ENCODE data around the gene COL24A1.
"Not testable (repeated sequence)": the region's sequence is repeated elsewhere in the genome, so short reads cannot be mapped to it uniquely, and the experiment has no call there.

COL24A1 gene

DNA sequence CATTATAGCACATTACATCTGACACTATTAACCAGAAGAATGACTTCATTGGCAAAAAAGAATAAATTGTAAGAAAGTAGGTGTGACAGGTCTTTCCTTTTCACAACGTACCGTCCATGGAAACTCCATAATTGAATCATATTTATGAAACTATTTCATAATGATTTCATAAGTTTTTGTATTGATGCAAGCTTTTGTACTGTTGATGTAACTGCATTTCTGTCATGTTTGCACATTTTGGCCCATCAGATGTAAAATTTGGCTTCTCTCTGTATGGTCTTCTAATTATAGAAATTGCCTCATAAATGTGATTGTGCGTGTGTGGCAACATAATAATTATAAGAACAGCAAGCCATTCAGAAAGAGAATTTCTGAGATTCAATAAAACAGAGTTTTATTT lies 267.7 kb downstream of the COL24A1 start:
- no peak for DNase-seq (ENCODE audit: low spot score)

DNA sequence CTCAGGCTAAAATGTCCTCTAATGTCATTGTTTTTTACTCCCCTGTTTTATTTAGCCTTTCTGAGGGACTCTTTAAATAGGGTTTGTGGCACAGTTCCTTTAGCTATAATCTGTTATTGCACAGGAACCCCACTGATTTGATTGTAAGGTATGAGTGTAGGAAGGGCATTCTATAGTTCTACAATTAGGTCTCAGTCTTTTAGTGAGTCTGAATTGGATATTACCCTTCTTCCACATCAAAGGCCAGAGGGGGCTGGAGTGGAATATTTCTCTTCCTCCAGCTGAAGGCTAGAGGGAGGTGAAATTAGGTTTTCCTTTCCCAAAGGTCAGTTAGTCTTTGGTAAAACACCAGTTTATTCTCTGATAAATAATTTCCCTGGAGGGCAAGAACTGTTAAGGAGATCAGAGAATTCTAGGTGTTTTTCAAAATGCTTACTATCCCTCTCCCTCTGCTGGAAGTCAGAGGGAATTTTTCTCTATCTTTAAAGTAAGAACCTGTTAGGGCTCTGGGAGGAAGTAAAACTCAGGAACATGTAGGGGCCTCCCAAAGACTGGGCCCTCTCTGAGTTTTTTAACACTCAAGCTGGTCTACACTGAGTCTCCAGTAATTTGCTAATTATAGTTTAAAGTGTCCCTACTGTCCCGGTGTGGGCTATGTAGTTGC lies 272.1 kb downstream of the COL24A1 start:
- no peak for DNase-seq (ENCODE audit: low spot score)

DNA sequence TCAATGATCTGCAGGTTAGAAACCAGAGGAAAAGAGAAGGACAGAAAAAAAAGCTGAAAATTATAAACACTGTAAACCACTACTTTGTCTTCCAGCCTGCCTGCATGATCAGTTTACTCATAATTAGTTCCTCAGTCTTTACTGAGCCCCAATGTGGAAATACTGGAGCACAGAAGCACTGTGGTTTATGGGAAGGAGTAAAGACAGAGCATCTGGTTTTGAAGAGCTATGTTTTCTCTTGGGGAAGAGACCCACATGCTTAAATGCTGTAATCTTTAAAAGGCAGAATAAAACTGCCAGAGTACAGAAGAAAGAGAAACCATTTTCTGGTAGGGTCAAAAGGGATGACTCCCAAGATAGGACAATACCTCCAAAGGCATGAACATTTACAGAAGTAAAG lies 289.4 kb downstream of the COL24A1 start:
- no peak for DNase-seq (ENCODE audit: low spot score)

DNA sequence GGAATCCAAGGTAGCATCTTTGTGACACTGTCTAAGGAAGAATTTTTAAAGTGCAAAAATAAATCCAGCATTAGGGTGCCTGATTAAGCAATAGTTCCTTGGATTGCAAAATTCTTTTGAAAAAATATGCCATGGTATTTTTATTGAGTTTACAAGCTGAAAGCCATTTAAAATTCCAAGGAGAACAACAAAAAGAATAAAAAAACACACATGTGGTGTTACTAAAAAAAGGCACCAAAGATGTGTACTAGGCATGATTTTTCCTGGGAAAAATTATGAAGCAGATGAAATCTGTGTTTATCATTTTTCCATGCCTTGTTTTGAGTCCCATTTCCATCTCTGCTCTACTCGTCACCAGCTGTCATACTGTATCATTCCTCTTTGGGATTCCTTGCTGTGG lies 291.4 kb downstream of the COL24A1 start:
- DNase-seq (ENCODE audit: low spot score), result no peak

DNA sequence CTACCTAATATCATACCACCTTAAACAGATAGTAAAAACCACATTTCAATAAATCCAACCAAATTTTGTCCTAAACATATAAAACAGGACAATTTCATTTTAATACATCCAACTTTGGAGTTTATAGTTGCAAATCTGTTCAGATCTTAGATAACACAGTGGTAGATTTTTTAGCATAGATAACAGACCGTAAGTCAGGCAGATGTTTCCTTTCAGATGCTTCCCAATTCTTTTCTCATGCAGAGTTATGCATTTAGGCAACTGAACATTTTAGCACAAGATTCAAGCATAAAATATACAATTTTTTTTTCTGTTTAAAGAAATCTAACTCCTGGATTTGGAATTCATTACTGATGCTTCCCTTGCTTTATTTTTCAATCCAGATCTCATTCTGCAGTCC lies 291.8 kb downstream of the COL24A1 start:
- DNase-seq (ENCODE audit: low spot score), result no peak

DNA sequence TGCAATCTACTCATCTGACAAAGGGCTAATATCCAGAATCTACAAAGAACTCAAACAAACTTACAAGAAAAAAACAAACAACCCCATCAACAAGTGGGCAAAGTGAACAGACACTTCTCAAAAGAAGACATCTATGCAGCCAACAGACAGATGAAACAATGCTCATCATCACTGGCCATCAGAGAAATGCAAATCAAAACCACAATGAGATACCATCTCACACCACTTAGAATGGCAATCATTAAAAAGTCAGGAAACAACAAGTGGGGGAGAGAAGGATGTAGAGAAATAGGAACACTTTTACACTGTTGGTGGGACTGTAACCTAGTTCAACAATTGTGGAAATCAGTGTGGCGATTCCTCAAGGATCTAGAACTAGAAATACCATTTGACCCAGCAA lies 292.9 kb downstream of the COL24A1 start:
- DNase-seq (ENCODE audit: low spot score), result not testable (repeated sequence)

DNA sequence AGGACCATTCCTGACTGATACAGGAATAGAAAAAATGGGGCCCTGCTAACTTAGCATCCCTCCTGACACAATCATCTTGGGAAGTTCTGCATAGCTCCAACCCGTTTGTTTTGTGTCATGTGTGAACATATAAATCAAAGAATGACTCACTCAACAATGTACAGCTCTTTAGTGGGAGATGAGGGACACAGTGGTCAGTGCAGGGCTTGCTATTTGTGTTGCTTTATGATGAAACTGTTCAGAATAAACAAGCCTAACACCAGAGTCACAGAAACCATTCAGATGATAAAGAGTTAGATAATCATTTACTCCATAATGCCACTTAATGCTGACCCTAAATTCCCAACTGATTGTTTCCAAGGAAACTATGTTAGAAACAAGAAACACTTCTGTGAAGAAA lies 294.1 kb downstream of the COL24A1 start:
- no peak for DNase-seq (ENCODE audit: low spot score)

DNA sequence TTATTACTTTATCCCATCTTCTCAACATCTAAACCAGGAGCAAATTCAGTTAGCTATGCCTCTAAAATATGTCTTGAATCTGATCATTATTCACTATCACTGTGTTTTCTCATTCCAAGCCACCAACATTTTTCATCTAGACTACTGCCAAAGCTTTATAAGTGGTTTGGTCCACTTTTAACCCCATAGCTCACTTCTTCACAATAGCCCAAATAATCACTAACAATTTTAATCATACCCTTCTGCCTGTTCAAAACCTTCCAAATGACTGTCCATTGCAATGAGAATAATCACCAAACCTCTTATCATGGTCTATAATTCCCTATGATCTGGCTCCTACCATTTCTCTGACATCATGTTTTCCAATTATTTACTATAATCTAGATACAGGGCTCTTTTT lies 298.6 kb downstream of the COL24A1 start:
- no peak for DNase-seq (ENCODE audit: low spot score)

DNA sequence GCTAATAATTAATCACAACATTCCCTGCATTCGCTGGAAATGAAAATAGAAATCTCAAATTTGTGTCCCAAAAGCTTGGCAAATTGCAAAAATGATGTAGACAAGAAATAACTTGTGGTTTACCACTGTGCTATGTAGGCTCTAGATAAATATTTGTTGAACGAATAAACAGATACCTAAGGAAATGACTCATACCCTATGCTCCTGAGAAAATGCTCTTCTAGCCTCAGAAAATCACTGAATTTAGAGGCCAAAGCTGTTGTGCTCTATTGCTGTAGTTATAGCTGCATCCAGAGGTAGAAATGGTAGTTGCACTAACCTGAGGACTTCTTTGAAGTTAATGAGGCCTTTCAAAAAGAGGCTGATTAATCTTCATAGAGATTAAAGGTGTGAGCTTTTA lies 306.3 kb downstream of the COL24A1 start:
- no peak for DNase-seq (ENCODE audit: low spot score)

DNA sequence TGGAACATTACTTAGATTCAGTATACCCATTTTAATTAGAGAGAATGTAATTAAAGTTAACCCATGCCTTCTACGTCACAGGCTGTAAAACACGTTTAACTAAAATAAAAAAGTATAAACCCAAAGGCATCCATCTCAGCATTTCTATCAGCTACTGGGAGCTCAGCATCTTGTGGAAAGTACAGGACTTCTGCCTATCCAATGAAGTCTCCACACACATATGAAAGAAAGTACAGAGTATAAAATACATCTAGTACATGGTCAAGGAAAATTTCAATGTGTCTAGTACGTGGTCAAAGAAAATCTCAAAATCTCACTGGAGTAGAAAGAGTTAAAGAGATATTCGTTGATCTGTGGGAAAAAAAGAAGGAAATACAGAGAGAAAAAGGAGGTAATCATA lies 306.9 kb downstream of the COL24A1 start:
- DNase-seq (ENCODE audit: low spot score), result no peak

DNA sequence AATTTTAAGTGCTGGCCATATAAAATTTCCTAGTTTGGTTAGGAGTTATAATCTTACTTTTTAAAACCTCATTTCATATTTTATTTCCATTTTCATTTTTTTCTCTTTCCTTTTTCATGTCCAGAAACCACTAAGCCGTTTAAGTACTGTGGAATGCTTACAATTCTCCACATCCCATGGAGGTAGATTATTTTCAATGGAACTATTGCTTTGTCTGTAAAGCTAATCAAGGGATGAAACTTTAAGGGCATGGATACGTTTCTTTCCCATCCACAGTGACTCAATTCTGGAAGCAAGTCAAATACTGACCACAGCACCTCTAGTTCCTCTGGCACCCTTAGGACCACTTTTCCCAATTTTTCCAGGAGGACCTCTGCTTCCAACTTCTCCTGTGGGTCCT lies 309.2 kb downstream of the COL24A1 start:
- DNase-seq (ENCODE audit: low spot score), result no peak

DNA sequence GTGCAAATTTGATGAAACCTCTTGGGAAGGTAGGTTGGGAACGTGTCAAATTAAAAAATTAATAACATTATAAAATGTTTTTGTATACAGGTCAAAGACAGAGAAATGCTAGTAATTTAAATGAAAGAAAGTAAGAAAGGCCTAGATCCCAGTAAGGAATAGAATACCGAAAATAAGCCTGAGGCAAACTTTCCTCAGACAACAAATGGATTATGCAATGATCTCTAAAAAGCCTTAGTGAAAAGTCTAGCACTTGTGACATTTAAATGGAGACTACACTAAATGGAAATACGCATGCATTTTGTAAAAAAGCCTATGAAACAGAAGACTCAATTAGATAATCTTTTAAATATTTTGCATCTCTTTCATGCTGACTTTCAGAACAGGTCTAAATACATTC lies 309.9 kb downstream of the COL24A1 start:
- no peak for DNase-seq (ENCODE audit: low spot score)

DNA sequence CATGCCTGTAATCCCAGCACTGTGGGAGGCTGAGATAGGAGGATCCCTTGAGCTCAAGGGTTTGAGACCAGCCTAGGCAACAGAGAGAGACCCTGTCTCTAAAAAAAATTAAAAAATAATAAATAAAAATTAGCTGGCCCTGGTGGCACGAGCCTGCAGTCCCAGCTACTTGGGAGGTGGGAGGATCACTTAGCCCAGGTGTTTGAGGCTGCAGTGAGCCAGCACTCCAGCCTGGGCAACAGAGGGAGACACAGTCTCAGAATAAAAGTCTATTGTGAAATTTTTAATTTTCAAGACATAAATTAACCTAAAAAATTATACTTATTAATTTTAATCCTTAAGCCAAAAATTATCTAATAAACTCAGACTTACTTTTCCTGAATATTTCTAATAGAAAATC lies 317.1 kb downstream of the COL24A1 start:
- no peak for DNase-seq (ENCODE audit: low spot score)

DNA sequence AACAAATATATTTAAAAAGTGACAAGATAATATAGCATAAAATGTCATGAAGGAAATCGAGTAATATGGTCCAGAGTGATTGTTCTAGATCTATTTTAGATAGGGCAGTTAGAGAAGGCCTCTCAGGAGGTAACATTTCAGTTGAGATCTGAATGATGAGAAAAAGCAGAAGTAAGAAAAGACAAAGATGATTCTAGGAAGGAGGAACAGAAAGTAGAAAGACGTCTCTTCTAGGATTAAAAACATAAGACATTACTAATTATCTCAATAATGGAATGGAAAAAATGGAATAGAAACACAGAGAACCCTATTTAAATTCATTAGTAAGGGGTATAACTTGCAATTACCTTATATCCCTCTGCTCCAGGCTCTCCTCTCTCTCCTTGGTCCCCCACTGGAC lies 318.3 kb downstream of the COL24A1 start:
- no peak for DNase-seq (ENCODE audit: low spot score)

DNA sequence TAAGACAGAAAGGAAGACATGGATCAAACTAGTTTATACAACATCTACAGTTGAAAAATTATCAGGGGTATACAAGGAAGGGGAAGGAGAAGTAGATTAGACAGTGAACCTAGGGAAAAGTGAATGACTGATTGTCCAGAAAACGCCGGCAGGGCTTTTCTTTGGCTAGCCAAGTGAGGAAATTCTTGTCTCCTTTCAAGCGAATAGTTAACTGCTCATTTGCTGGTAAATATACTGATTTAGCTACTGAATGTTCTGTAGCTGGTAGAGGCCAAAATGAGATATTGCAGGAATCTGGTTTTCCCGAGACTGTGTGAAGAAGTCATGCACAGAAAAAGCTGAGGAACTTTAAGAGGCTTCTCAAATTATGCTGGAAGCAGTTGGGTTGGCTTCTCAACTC lies 319.8 kb downstream of the COL24A1 start:
- no peak for DNase-seq (ENCODE audit: low spot score)

DNA sequence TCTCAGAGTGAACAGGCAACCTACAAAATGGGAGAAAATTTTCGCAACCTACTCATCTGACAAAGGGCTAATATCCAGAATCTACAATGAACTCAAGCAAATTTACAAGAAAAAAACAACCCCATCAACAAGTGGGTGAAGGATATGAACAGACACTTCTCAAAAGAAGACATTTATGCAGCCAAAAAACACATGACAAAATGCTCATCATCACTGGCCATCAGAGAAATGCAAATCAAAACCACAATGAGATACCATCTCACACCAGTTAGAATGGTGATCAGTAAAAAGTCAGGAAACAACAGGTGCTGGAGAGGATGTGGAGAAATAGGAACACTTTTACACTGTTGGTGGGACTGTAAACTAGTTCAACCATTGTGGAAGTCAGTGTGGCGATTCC lies 323.4 kb downstream of the COL24A1 start:
- not testable (repeated sequence) for DNase-seq (ENCODE audit: low spot score)

DNA sequence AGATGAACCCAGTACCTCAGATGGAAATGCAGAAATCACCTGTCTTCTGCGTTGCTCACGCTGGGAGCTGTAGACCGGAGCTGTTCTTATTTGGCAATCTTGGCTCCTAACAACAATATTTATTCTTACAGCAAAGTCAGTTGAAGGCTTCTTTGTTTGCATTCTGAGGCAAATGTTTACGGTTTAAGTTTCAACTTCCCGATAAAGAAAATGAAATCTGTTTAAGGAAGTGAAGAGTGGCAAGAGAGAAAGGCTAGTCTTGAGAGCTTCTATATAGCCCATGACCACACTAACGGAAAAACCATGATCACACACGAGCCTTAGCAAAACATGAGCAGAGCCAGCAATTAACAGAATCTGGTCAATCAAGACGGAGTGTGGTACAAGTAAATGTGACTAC lies 325.7 kb downstream of the COL24A1 start:
- no peak for DNase-seq (ENCODE audit: low spot score)

DNA sequence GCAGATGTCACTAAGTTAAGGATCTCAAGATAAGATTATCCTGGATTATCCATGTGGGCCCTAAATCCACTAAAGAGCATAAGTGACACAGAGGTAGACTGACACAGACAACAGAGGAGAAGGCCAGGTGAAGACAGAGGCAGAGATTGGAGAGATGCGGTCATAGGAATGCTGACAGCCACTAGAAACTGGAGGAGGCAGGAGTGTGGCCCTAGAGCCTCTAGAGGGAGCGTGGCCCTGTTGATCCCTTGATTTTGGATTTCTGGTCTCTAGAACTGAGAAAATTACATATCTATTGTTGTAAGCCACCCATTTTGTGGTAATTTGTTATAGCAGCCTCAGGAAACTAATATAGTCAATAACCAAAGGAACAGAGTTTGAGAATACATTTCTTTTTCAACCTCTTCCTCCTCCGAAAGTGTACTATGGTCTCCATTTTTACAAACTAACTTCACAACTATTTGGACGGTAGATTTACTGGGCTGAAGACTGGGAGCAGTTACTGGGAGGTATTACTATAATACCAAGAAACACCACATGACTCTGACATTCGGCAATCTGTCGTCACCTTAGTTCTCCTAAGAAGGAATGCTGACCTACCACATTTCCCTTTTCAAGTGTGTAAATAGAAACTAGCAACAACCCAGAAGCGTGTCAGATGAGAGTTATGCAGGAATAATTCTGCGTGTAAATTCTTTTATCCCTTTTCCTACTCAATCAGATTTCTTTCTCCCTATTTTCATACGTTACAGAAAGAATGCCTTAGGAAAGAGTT lies 332.3 kb downstream of the COL24A1 start:
- DNase-seq (ENCODE audit: low spot score), result no peak

DNA sequence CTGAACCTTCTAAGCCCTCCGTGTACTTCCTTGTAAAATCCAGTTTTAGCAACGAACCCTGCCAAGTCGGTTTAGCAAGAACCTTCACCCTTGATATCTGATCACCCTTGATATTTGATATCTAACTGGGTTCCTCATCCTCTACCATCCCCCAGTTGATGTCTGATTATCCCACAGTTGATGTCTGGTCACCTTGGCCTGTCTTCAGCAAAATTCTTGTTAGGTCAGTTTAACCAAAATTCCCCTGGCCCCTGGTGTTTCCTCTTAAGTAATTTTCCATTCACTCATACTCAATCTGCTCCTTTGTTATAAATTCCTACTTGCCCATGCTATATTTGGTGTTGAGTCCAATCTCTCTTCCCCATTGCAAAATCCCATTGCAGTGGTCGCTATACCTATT lies 333.9 kb downstream of the COL24A1 start:
- no peak for DNase-seq (ENCODE audit: low spot score)

DNA sequence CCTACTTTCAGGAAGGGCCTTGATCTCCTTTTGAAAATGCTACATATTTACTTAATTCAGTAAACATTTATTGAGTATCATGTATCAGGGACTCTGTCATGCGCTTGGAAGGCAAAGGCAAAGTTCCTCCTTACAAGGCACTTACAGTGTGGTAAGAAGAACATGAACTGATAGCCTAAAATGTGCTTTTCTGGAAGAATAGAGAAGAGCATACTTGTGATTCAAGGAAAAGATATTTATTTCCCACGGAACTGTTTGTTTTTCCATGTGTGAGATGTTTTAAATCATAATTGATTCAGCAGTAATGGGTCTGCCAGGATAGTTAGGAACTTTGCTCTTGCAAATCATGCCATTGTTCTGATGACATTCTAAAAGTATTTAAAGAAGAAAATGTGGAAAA lies 338.2 kb downstream of the COL24A1 start:
- no peak for DNase-seq (ENCODE audit: low spot score)

DNA sequence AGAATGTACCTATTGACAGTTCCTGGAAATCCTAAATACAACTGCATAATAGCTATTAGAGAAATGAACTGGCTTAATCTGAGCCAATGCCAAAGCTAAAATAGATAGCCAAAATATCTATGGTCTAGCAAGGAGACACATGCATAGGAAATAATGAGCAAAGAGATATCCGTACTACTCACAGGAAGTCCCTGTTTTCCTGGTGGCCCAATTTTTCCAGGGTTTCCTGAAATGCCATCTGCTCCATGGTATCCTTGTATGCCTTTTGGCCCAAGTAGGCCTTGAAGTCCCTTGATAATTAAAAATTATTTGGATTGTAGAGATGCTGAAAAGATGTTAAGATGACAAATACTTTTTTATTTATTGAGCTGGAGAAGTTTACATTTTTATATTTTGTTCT lies 340.0 kb downstream of the COL24A1 start:
- no peak for DNase-seq (ENCODE audit: low spot score)

DNA sequence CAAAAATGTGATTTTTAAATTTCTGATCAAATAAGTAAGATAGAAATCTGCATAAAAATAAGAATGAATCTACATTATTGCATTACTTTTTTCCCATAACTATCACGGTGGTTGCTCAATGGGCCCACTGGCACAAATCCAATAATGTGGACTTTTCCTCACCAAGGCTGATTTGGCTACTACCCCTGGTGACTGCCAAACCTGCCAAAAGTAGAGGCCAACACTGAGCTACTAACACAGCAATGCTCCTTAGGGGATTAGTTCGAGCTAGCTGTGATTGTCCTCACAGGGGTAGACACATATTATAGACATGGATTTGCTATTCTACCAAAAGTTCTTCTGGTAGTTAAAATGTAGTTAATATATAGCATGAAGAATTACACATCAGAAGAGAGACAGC lies 340.7 kb downstream of the COL24A1 start:
- no peak for DNase-seq (ENCODE audit: low spot score)

DNA sequence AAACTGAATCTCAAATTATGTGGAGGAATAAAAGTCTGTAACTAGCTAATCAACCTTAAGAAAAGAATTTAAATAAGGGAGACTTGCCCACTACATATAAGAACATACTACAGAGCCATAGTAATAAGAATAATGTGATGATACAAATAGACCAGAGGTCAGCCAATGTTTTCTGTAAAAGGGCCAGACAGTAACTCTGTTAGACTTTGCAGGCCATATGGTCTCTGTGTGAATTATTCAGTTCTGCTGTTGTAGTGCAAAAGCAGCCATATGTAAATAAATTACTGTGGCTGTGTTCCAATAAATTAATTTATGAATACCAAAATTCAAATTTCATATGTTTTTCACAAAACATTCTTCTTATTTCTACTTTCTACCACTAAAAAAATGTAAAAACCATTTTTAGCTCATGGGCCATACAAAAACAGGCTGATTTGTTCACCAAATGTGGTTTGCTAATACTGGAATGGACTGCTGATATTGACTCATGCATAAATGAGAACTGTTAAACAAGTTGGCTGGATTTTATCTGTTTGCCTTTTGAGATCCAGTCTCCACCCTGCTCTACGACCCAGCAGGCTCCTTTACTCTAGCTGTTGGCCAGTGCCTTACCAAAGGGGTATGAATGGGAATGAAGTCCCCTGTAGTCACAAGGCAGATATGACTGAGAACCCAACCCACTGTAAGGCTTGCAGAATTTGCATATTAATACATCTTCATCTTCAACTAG lies 350.2 kb downstream of the COL24A1 start:
- no peak for DNase-seq (ENCODE audit: low spot score)
